CD4-positive, alpha-beta T cell (primary cell): ENCODE measurements around the gene NPPC. TPM values are rescaled to one million over a fixed set of nuclear protein-coding genes. Genes with fewer than 3 reads are reported as not detected.

ENCODE experiments used
- ATAC-seq: fragments of 200-7000 bp; cut with Tn5 transposase; one replicate; pipeline ENCODE4 v1.10.0; 2022; ENCODE audit warnings: mild to moderate bottlenecking; ENCODE audit not compliant: poor library complexity
- CTCF ChIA-PET: fragments of 350-600 bp; sonication (Branson Sonifier 250); formaldehyde crosslinking; loops from one replicate; lab custom pipeline; 2021; ENCODE audit warnings: antibody characterized with exemption, inconsistent platforms; lab: Charles Lee
- POLR2A ChIA-PET: fragments of 350-600 bp; sonication (Branson Sonifier 250); formaldehyde crosslinking; loops from one replicate; lab custom pipeline; 2021; ENCODE audit warnings: antibody characterized with exemption, inconsistent platforms; lab: Charles Lee
- DNase-seq, 14 experiments: peaks; one replicate each; pipeline ENCODE4 v3.0.0-alpha.2; 2013 to 2020; ENCODE audit warnings: mixed read lengths in 2 of 14
- H3K27ac ChIP-seq, 2 donors: one replicate each; pipeline versions ENCODE4 v1.5.1 to v1.7.0; 2013; ENCODE audit warnings: low read length in 2 of 2, low read depth in 1 of 2, mild to moderate bottlenecking in 1 of 2
- H3K27me3 ChIP-seq, 2 experiments: 1 replicate in 1 of 2; 2 replicates in 1 of 2; pipeline versions ENCODE4 v1.6.1 to v1.7.0; 2013; ENCODE audit warnings: low read length in 2 of 2, control low read depth in 1 of 2, mild to moderate bottlenecking in 1 of 2, moderate library complexity in 1 of 2; ENCODE audit not compliant: insufficient read depth in 2 of 2, control insufficient read depth in 1 of 2
- H3K36me3 ChIP-seq: one replicate; pipeline ENCODE4 v1.6.1; 2013; ENCODE audit warnings: low read length, control low read depth; ENCODE audit not compliant: insufficient read depth
- H3K4me1 ChIP-seq: one replicate; pipeline ENCODE4 v1.6.1; 2013; ENCODE audit warnings: low read length, control low read depth; ENCODE audit not compliant: insufficient read depth
- H3K4me3 ChIP-seq: one replicate; pipeline ENCODE4 v1.5.1; 2013; ENCODE audit warnings: mild to moderate bottlenecking, low read length, moderate library complexity
- H3K9me3 ChIP-seq, 2 experiments: 1 replicate in 1 of 2; 2 replicates in 1 of 2; pipeline versions ENCODE4 v1.6.1 to v1.7.0; 2013; ENCODE audit warnings: low read length in 2 of 2, mild to moderate bottlenecking in 2 of 2, control low read depth in 1 of 2, moderate library complexity in 1 of 2; ENCODE audit not compliant: control insufficient read depth in 1 of 2, insufficient read depth in 1 of 2
- H3K27ac Mint-ChIP-seq: one replicate; pipeline ENCODE4 v1.8.0; 2020; ENCODE audit warnings: mixed read lengths
- H3K27me3 Mint-ChIP-seq: one replicate; pipeline ENCODE4 v1.8.0; 2021; ENCODE audit warnings: mixed read lengths
- H3K36me3 Mint-ChIP-seq: one replicate; pipeline ENCODE4 v1.8.0; 2021; ENCODE audit warnings: low read depth, mixed read lengths
- H3K4me1 Mint-ChIP-seq: one replicate; pipeline ENCODE4 v1.8.0; 2021; ENCODE audit warnings: low read depth, mixed read lengths
- H3K4me3 Mint-ChIP-seq: one replicate; pipeline ENCODE4 v1.8.0; 2020; ENCODE audit warnings: mild to moderate bottlenecking, mixed read lengths
- H3K9me3 Mint-ChIP-seq: one replicate; pipeline ENCODE4 v1.8.0; 2020; ENCODE audit warnings: mixed read lengths
- CTCF ChIP-seq: fragments of 200-600 bp; IDR thresholded peaks from one replicate; pipeline ENCODE4 v1.8.0; 2022; ENCODE audit warnings: antibody characterized with exemption, mild to moderate bottlenecking
- intact Hi-C, 2 experiments: fragments of 100-400 bp; cut with DNase I in 1 of 2; cut with micrococcal nuclease in 1 of 2; formaldehyde crosslinking; loops; one replicate each; pipeline versions ENCODE4 v1.15.1 to v1.9.0; 2023 to 2025; cut with DNase I, micrococcal nuclease
- total RNA-seq, 174 experiments: library from RNA in 2 of 174; stranded (reverse) in 2 of 174; gene quantifications; one replicate each; pipeline ENCODE4 v1.2.3 and lab custom pipeline; 2021 to 2026

Gene NPPC
- total RNA-seq, 2 experiments from 2014 or later, result 0.34 TPM; not detected in 1

- CTCF ChIA-PET, result no interaction called here
- H3K27ac Mint-ChIP-seq, result no peak overlapping the region
Measured at GRCh38 chr2:231946241-231946814, 20.1 kb upstream of the NPPC start.

GRCh38 chr2:231942180-231942579 is 16.0 kb upstream of the NPPC start:
- Mint-ChIP-seq H3K27me3 (peaks cover 17% of the 10 kb centered on the region), H3K4me3 (no peak overlapping the region), H3K9me3 (no peaks in the 10 kb centered on the region), H3K36me3 (no peaks in the 10 kb centered on the region), H3K4me1 (no peaks in the 10 kb centered on the region), H3K27ac (no peak overlapping the region)
- POLR2A ChIA-PET, result no interaction called here
- Histone ChIP-seq H3K27me3 (peaks cover 0 to 3% of the 10 kb centered on the region in 2 experiments), H3K9me3 (no peaks in the 10 kb centered on the region), H3K36me3 (no peaks in the 10 kb centered on the region), H3K27ac (no peak overlapping the region), H3K4me3 (no peak overlapping the region), H3K4me1 (no peaks in the 10 kb centered on the region)
- ATAC-seq (no peak), DNase-seq (no peak)
- intact Hi-C loops, result no loop called here
- TF ChIP-seq CTCF, result no peak
- CTCF ChIA-PET, result no interaction called here

More at GRCh38 chr2:231946241-231946814, 20.1 kb upstream of the NPPC start:
- no peaks in the 10 kb centered on the region for H3K9me3 ChIP-seq
- ATAC-seq (no peak), DNase-seq (no peak)
- no peaks in the 10 kb centered on the region for H3K36me3 Mint-ChIP-seq
- H3K4me1 Mint-ChIP-seq, result no peaks in the 10 kb centered on the region
- no peaks in the 10 kb centered on the region for H3K4me1 ChIP-seq
- H3K4me3 Mint-ChIP-seq, result no peak overlapping the region
- no peaks in the 10 kb centered on the region for H3K36me3 ChIP-seq
- H3K27me3 ChIP-seq, result no peaks in the 10 kb centered on the region
- no peak overlapping the region for H3K27ac ChIP-seq
- TF ChIP-seq CTCF, result no peak
- POLR2A ChIA-PET, result no interaction called here
- H3K9me3 Mint-ChIP-seq, result no peaks in the 10 kb centered on the region
- intact Hi-C loops, result no loop called here
- H3K4me3 ChIP-seq, result no peak overlapping the region
- peaks cover 11% of the 10 kb centered on the region for H3K27me3 Mint-ChIP-seq

- ATAC-seq (no peak), DNase-seq (no peak)
- Histone ChIP-seq H3K27me3 (peaks cover 0 to 3% of the 10 kb centered on the region in 2 experiments), H3K4me3 (no peak overlapping the region), H3K27ac (no peak overlapping the region), H3K9me3 (no peaks in the 10 kb centered on the region), H3K4me1 (no peaks in the 10 kb centered on the region), H3K36me3 (no peaks in the 10 kb centered on the region)
- no peaks in the 10 kb centered on the region for H3K4me1 Mint-ChIP-seq
- ChIA-PET POLR2A (no interaction called here), CTCF (no interaction called here)
- TF ChIP-seq CTCF, result no peak
- H3K4me3 Mint-ChIP-seq, result no peak overlapping the region
- no peaks in the 10 kb centered on the region for H3K9me3 Mint-ChIP-seq
- H3K27ac Mint-ChIP-seq, result no peak overlapping the region
- peaks cover 17% of the 10 kb centered on the region for H3K27me3 Mint-ChIP-seq
- intact Hi-C loops, result no loop called here
- no peaks in the 10 kb centered on the region for H3K36me3 Mint-ChIP-seq
Measured at GRCh38 chr2:231941673-231942072, 15.5 kb upstream of the NPPC start.
